Pons (tissue), 1 donor: Measurements from ENCODE around the gene WASHC4.
A peak's percentile ranks its signal among the peaks of the same experiment; 100 is the strongest.
"Not testable (repeated sequence)": the region's sequence is repeated elsewhere in the genome, so short reads cannot be mapped to it uniquely, and the experiment has no call there.

Experiments used
- DNase-seq: peaks from one replicate; pipeline ENCODE4 v3.0.0-alpha.2; 2016; ENCODE audit warnings: low spot score

WASHC4 gene

DNA sequence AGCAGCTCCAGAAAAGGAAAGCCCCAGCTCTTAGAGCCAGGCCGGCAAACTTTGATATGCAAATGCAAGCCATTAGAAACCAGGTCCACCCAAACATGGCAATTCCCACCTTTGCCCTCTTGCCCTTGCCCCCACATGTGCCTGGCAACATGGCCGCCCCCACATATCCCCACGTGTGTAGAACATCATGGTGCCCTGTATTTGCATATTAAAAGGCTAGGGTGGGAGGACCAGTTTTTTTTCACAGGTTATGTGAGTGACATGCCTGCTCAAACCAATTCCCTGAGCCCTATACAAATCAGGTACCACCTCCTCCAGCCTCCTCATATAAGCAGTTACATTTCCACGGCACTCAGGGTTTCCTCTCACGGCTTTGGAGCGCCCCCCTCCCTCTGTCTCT lies 17.2 kb upstream of the WASHC4 start:
- DNase-seq, result no peak

DNA sequence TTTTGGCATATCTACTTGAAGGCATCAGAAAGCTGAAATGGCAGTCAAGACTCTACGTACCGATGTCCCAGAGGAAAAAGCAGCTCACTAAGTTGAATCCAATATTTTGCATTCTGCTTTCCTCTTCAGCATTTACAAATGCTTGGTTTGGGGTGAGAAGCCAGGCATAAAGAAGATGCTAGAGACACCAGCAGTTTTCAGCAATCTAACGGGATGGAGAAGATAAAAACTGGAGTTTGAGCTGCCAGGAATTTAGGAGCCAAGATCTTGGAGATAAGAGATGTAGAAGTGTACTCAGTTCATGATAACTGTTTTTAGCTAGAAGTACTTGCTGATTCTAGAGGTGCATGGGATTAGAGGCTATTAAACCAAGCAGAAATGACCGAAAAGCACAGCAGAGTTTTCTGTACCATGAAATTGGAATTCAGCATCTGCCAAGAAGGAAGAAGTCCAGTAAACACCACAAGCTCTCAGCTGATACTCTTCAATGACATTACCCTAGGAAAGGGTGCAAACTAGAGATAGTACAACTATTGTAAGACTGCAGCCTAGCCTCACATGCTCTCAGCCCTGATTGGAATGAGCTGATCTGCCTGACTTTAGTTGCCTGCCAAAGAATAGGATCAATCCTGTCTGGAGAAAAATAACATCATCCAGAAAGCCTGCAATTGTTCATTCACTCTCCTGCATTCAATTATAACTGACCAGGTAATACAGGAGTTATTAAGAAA lies 15.9 kb upstream of the WASHC4 start:
- DNase-seq, result peak; percentile 29

DNA sequence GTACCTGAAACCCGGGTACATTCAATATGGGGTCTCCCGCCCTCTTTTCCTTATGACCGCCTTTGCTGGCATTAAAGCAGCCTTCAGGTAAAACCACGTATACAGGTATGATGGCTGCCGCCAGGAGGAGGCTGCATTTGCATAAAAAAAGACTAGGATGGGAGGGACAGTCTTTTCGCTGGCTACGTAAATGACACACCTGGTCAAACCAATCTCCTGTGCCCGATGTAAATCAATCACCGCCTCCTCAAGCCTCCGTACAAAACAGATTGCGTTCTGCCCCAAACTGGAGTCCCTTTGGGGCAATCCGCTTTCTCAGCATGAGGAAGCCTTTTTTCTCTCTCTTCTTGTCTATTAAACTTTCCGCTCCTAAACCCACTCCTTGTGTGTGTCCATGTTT lies 15.2 kb upstream of the WASHC4 start:
- DNase-seq, result no peak

DNA sequence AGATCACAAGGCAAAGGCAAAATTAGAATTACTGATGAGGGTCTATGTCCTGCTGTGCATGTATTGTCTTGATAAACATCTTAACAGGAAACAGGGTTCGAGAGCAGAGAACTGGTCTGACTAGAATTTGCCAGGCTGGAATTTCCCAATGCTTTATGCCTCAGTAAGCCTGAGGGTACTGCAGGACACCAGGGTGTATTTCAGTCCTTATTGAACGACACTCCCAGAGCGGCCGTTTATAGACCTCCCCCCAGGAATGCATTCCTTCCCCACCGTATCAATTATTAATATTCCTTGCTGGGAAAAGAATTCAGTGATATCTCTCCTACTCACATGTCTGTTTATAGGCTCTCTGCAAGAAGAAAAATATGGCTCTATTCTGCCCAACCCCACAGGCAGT lies 12.2 kb upstream of the WASHC4 start:
- DNase-seq, result not testable (repeated sequence)

DNA sequence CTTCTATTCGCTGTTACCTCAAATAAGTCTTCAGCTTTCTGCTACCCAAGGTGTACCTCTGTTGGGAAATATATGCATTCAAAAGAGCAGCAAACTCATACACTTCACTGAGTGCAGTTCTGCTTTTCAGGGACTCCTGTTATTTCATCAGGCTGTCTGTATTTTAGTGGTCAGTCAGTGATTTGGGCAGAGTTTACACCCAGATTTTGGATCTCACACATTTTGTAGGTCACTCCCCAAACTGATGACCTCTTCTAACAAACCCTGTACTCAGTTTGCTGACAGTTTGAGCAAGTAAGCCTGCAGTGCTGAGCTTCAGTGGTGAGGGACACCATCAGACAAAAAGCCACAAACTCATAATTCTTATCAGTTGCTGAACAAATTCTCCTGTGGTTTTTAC lies 8.2 kb upstream of the WASHC4 start:
- no peak for DNase-seq

DNA sequence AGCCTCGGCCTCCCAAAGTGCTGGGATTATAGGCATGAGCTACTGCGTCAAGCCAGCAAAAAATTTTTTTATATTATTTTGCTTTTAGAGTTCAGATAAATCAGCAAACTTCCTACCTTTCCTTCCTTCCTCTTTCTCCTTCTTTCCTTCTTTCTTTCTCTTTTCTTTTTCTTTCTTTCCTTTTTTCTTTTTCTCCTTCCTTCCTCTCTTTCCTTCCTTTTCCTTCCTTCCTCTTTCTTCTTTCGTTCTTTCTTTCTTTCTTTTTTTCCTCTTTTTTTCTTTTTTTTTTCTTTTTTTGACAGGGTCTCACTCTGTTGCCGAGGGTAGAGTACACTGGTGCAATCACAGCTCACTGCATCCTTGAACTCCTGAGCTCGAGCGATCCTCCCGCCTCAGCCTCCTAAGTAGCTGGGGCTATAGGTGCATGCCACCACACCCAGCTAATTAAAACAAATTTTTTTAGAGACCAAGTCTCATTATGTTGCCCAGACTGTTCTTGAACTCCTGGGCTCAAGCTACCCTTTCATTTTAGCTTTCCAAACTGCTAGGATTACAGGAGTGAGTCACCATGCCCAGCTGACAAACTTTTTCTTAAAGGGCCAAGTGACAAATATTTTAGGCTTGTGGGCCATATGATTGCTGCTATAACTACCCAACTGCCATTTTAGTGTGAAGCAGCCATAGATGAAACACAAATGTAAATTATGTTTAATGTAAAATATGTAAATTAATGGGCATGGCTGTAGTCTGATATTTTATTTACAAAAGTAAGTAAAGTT lies 7.1 kb upstream of the WASHC4 start:
- DNase-seq, result no peak

DNA sequence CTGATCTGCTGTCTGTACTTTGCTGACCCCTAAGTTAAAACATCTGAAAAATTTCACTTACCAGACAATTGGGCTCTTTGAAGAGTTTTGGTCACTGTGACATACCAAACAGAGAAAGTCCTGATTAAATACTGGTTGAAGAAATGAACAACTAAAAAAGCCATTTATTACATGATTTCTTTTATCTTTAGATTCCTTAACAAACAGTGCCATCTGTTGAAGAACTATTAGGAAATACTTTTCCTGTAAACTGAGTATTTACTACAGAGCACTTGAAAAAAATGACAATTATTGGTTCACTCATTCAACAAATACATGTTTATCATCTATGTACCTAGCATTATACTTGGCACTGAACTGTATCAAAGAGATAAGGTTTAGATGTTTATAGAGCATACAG lies 6.5 kb upstream of the WASHC4 start:
- no peak for DNase-seq

DNA sequence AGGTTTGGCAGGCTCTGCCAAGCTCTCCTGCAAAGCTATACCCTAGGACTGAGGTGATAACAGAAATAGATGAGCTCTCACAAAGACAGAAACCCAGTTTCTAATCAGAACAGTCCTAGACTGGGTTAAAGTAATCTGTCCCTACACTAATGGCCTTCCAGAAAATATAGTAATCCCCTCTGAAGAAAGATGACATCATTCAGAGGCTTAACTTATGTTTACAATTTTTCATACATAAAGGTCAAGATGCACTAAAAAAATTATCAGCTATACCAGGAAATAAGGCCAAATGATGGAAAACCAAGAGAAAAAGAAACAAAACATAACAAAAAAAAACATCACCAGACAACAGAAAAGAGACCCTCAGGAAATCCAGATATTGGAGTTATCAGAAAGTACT lies 4.9 kb upstream of the WASHC4 start:
- DNase-seq, result no peak

DNA sequence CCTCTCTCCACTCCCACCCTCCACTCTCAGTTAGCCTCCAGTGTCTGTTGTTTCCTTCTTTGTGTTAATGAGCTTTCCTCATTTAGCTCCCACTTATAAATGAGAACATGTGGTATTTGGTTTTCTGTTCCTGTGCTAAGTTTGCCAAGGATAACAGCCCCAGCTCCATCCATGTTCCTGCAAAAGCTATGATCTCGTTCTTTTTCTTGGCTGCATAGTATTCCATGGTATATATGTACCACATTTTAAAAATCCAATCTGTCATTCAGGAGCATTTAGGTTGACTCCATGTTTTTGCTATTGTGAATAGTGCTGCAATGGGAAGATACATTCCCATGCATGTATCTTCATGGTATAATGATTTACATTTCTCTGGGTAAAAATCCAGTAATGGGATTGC lies 2.8 kb upstream of the WASHC4 start:
- DNase-seq, result no peak

DNA sequence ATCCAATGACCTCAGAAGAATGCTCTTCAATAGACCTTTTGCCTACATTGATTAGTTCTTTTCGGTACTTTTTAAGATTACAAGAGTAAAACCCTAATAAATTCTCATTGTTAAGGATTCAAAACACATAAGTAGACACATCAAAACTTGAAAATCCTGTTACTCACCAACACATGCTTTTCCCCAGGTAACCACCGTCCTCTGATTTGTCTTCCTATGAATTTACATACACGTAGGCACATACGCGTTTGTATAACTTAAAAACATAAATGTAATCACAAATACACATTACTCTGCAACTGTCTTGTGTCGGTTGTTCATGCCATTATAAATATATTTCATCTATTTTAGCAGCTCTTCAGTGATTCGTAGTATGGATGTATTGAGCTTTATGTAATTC lies 910 bp upstream of the WASHC4 start:
- peak; percentile 22 for DNase-seq

DNA sequence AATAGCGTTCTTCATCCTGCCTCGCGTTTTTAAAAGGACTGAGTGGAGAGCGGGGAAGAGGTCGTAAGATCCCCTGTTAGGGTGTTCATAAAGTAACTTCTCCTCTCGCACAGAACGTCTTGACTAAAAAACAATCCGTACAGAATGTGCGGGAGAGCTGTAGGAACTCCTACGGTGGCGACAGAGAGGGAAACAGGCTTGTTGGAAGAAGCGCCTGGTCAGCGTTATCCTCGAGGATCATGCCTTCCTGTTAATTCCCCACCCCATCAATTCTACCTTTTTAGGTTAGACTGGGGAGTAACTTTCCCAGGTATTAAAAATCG lies 399 bp upstream of the WASHC4 start:
- no peak for DNase-seq

DNA sequence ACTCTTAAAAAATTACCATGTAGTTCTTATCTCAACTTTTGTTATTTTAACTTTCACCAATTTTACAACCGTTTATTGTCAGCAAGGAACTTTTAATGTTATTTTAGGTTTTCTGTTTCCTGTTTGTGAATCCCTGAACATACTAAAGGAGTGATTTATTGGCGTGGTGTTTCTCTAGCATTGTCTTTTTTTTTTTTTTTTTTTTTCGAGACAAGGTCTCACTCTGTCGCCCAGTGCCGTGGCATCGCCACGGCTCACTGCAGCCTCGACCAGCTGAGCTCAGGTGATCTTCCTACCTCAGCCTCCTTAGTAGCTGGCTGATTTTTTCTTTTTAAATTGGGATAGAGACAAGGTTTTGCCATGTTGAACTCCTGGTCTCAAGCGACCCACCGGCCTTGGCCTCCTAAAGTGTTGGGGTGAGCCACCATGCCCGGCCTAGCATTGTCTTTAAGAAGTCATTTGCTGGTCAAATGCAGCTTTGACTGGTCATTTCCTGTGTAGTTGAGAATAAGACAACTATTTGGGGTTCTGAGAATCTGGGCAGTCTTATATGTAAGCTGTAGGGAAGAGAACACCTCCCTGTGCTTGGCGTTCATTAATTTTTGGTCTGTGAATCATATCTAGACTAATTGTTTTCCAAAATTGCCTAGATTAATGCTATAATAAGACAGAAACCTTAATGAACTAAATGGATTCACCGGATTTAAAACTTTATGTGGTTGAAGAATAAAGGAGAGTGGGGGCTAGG lies 2.1 kb downstream of the WASHC4 start:
- DNase-seq, result no peak

DNA sequence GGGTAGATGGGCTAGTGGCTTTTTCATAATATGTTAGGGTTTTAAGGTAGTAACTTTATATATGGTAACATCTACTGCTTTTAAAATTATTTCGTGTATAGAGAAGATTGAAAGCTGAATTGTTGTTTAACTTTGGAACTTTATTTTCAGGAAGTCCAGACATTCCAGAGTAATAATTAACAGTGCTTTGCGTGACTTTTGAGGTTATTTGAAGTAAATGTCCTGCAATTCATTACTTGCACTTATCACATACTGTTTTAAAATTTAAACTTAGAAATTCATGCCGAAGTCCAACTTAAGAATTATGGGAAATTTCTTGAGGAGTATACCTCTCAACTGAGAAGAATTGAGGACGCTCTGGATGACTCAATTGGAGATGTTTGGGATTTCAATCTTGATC lies 3.3 kb downstream of the WASHC4 start:
- no peak for DNase-seq

DNA sequence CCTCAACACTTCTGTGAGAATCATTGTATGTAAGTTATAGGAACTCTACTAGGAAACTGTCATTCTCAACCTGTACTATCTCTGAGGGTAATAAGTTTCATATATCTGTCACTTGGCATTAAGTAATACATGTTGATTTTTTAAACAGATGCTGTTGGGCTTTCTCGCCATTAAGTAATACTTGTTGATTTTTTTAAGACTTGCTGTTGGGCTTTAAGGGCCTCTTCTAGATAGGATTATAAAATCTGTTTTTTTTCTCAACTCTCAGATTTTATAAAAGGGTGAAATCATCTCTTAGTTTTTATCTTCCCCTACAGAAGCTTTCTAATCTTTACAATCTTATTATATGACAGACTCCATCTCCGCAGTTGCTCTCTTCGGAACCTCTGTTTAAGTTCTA lies 5.6 kb downstream of the WASHC4 start:
- no peak for DNase-seq

DNA sequence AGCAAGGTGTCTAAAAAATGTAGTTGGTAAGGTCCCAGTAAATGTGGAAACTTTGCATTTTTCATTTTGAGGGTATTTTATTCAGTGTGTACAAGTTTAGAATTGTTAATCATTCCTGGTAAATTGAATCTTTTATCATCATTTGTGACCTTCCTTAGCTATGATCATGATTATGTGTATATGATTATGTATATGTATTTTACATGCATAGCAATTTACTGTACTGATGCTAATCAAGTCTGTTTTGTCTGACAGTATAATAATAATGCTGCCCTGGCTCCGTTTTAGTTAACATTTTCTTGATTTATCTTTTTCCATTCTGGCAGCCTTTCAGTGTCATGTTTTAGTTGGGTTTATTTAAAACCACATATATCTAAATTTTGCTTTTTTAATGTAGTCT lies 9.4 kb downstream of the WASHC4 start:
- DNase-seq, result no peak

DNA sequence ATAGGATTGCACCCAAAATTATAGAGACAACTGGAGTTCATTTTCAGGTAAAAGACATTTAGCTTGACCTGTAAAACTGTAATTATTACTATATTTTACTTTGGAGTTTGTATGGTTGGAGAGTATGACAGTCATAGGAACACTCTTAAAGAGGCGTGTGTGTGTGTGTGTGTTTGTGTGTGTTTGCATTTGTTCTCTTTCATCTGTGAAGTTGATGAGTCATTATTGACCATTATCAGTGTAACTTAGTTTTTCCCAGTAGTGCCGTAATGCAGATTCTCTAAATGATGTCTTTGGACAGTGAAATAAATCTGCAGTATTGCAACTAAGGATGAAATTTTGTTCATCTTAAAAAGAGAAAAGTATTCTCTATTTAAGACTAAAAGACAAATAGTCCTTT lies 13.0 kb downstream of the WASHC4 start:
- no peak for DNase-seq

DNA sequence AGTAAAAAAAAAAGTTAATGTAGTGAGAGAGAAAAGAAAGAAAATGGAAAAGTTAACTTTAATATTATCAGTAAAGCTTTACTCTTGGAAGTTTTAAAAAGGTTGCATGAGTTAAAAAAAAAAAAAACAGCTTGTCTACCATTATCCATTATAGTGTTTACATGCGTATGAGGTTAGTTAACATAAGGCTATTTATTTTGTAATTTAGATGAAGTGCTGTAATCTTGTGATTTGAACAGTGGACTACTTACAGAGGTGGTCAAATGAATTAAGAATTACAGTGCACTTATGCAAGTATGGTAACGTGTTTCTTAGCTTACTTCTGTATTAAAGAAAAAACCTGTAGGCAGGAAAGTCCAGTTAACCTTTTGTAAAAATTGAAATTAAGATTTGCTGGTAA lies 30.7 kb downstream of the WASHC4 start:
- DNase-seq, result no peak

DNA sequence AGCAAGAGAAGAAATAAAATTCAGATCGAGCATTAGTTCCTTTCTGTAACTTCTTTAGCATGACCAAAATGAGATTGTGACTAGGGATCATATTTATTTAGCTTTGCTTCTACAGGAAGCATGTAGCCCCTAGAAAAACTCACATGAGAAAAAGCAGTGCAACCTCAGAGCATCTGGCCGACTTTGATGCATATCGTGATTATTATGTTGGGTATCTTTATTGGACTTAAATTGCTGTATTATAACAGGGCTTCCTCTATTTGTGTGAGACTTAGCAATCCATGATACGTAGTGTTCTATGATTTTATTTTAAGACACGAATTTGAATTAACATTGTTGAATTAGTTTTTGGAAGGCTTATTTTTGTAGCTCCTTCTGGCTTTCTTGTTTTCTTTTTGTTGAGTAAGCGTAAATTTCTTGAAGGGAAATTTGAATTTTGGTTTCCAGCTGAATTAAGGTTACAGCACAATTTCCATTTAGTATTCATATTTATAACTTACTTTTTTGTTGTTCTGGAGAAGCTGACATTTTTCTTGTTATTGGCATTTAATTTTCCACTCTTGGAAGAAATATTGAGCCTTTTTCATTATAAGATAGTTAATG lies 33.9 kb downstream of the WASHC4 start:
- DNase-seq, result peak; percentile 43

DNA sequence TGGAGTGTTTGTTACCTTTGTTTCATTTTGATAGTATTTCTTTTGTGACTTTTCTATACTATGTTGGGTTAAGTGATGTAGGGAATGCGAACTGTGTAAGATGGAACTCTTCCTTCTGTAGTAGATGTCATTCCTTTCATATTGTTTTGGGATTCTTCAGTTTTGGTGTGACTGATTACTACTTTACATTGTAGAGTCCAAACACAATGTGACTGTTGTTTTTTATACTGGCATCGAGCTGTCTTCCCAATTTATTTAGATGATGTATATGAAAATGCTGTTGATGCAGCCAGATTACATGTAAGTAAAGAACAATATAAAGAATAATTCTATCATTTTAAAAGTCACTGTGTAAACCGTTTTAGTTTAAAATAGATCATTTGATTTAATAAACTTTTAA lies 34.7 kb downstream of the WASHC4 start:
- DNase-seq, result peak; percentile 58

DNA sequence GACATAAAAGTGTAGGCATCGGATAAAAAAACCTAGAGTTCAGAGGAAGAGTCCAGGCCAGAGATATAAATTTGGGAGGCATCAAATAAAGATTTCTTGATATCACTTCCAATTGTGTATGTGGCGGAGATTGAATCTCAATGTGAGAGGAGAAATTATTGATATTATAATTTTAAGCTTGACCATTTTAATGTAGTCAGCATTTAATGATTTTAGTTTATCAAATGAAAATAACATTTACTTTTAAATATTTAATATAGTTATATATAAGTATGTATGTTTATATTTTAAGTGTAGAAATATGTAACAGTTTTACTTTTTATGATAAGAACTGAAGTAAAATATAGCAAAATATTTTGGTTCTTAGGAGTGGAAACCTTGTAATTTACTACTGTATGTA lies 48.7 kb downstream of the WASHC4 start:
- DNase-seq, result no peak

DNA sequence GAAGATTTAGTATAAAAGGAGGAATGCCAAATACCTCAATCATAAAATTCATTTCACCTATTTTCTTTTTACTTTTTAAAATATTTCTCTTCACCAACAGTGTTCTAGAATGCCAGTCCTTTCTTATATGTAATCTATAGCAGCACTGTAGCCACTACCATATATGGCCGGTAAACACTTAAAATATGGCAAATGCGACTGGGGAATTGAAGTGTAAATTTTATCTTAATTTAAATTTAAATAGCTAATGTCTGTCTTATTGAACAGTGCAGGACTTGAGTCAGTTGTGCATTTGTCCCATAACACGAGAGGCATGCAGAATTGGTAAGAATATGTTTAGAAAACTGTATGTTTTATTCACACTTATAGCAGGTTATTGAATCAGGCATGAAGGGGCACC lies 50.1 kb downstream of the WASHC4 start:
- DNase-seq, result no peak

DNA sequence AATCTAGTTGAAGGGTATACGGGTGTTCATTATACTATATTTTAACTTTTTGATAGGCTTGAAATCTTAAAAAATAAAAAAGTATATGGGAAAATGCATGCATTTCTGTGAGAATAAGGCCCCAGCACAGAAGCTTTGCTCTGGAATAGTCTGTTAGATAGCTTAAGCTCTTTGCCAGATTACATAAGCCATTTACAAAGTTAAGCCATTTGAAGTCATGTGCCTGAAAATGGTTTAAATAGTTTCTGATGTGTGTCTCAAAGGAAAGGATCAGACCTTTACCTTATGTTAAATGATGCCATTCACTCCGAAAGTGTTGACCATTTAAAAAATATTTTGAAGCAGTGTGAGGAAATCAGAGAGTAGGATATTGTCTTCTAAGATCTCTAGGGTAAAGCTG lies 51.3 kb downstream of the WASHC4 start:
- DNase-seq, result no peak

DNA sequence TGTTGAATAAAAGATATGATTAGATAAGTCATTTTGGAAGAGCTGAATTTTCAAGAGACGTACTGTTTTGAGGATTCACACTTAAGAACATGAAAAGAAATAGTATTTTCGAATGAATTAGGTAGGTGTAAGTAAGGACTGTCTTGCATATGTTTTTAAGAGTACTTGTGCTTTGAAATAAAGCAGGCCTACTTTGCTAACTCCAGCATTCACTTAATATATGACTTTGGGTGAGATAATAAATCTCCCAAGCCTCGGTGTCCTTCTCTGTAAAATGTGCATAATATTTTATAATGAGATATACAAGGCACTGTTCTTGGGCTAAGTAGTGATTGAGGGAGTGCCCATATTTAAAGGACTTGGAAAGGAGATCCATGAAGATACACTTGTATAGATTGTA lies 54.6 kb downstream of the WASHC4 start:
- DNase-seq, result no peak
